WTC11 (cell line): ENCODE results near the gene TMEM81. TPM values are rescaled to one million over a fixed set of nuclear protein-coding genes. Genes with fewer than 3 reads are reported as not detected.

Source experiments
- ATAC-seq: fragments of 200-7000 bp; cut with Tn5 transposase; 2 replicates; pipeline ENCODE4 v1.10.0; 2021; ENCODE audit warnings: mild to moderate bottlenecking, moderate library complexity
- CTCF ChIA-PET: fragments of 300-600 bp; sonication (Branson Sonifier 250); formaldehyde crosslinking; loops from one replicate; lab custom pipeline; 2021; ENCODE audit warnings: antibody characterized with exemption; lab: Charles Lee
- POLR2A ChIA-PET: fragments of 350-600 bp; sonication (Branson Sonifier 250); formaldehyde crosslinking; loops from one replicate; lab custom pipeline; 2021; ENCODE audit warnings: antibody characterized with exemption; lab: Charles Lee
- DNase-seq: peaks from one replicate; pipeline ENCODE4 v3.0.0; 2021; ENCODE audit warnings: low spot score
- H3K27ac Mint-ChIP-seq: 2 replicates; pipeline ENCODE4 v1.8.0; 2021; ENCODE audit warnings: mixed read lengths
- H3K27me3 Mint-ChIP-seq: 2 replicates; pipeline ENCODE4 v1.8.0; 2021; ENCODE audit warnings: low read depth, mild to moderate bottlenecking, moderate library complexity, mixed read lengths
- H3K36me3 Mint-ChIP-seq: 2 replicates; pipeline ENCODE4 v1.8.0; 2021; ENCODE audit warnings: mixed read lengths
- H3K4me1 Mint-ChIP-seq: 2 replicates; pipeline ENCODE4 v1.8.0; 2022; ENCODE audit warnings: mixed read lengths
- H3K4me3 Mint-ChIP-seq: 2 replicates; pipeline ENCODE4 v1.8.0; 2021; ENCODE audit warnings: mild to moderate bottlenecking, moderate library complexity, mixed read lengths
- H3K9me3 Mint-ChIP-seq: 2 replicates; pipeline ENCODE4 v1.8.0; 2021; ENCODE audit warnings: mixed read lengths
- AR ChIP-seq: fragments of 250-450 bp; sonication (Bioruptor Pico); IDR thresholded peaks from 2 replicates; pipeline ENCODE4 v1.9.0; 2021; ENCODE audit warnings: mild to moderate bottlenecking
- ATF1 ChIP-seq: sonication (generic); formaldehyde crosslinking; IDR thresholded peaks from 2 replicates; pipeline ENCODE4 v1.8.1; 2023; ENCODE audit warnings: mild to moderate bottlenecking, moderate library complexity, missing genetic modification reagents
- CREM ChIP-seq: sonication (generic); formaldehyde crosslinking; IDR thresholded peaks from 2 replicates; pipeline ENCODE4 v1.8.1; 2022; ENCODE audit warnings: mild to moderate bottlenecking, missing genetic modification reagents, moderate library complexity
- E2F1 ChIP-seq: sonication (generic); formaldehyde crosslinking; IDR thresholded peaks from 2 replicates; pipeline ENCODE4 v1.8.0; 2022; ENCODE audit warnings: mild to moderate bottlenecking, missing genetic modification reagents
- E2F5 ChIP-seq: sonication (generic); formaldehyde crosslinking; IDR thresholded peaks from 2 replicates; pipeline ENCODE4 v1.8.1; 2022; ENCODE audit warnings: mild to moderate bottlenecking, moderate library complexity, missing genetic modification reagents
- ESRRA ChIP-seq: sonication (generic); formaldehyde crosslinking; IDR thresholded peaks from 2 replicates; pipeline ENCODE4 v1.8.1; 2022; ENCODE audit warnings: mild to moderate bottlenecking, missing genetic modification reagents, borderline replicate concordance
- HMGXB4 ChIP-seq: sonication (generic); formaldehyde crosslinking; IDR thresholded peaks from 2 replicates; pipeline ENCODE4 v1.8.1; 2023; ENCODE audit warnings: mild to moderate bottlenecking, moderate library complexity, missing genetic modification reagents
- MAX ChIP-seq: sonication (generic); formaldehyde crosslinking; IDR thresholded peaks from 2 replicates; pipeline ENCODE4 v1.8.0; 2022; ENCODE audit warnings: mild to moderate bottlenecking, missing genetic modification reagents
- NR1H2 ChIP-seq: sonication (generic); formaldehyde crosslinking; IDR thresholded peaks from 2 replicates; pipeline ENCODE4 v1.9.0; 2021; ENCODE audit warnings: mild to moderate bottlenecking, moderate library complexity, missing genetic modification reagents
- NR2C2 ChIP-seq: sonication (generic); formaldehyde crosslinking; IDR thresholded peaks from 2 replicates; pipeline ENCODE4 v1.8.0; 2022; ENCODE audit warnings: mild to moderate bottlenecking, missing genetic modification reagents
- OVOL2 ChIP-seq: fragments of 250-450 bp; sonication (Bioruptor Pico); IDR thresholded peaks from 2 replicates; pipeline ENCODE4 v1.9.0; 2021; ENCODE audit warnings: mild to moderate bottlenecking, borderline replicate concordance
- RORB ChIP-seq: fragments of 250-450 bp; sonication (Bioruptor Pico); IDR thresholded peaks from 2 replicates; pipeline ENCODE4 v1.9.0; 2021; ENCODE audit warnings: mild to moderate bottlenecking
- ZBTB21 ChIP-seq: sonication (generic); formaldehyde crosslinking; IDR thresholded peaks from 2 replicates; pipeline ENCODE4 v1.8.1; 2023; ENCODE audit warnings: mild to moderate bottlenecking, missing genetic modification reagents, borderline replicate concordance
- ZNF138 ChIP-seq: sonication (generic); formaldehyde crosslinking; conservative IDR thresholded peaks from 2 replicates; pipeline ENCODE4 v1.8.1; 2022; ENCODE audit warnings: mild to moderate bottlenecking, moderate library complexity, missing genetic modification reagents
- ZNF232 ChIP-seq: sonication (generic); formaldehyde crosslinking; IDR thresholded peaks from 2 replicates; pipeline ENCODE4 v1.8.0; 2022; ENCODE audit warnings: mild to moderate bottlenecking, missing genetic modification reagents
- ZNF263 ChIP-seq: sonication (generic); formaldehyde crosslinking; IDR thresholded peaks from 2 replicates; pipeline ENCODE4 v1.8.1; 2022; ENCODE audit warnings: low read depth, mild to moderate bottlenecking, moderate library complexity, missing genetic modification reagents
- ZSCAN18 ChIP-seq: fragments of 250-450 bp; sonication (Bioruptor Pico); IDR thresholded peaks from 2 replicates; pipeline ENCODE4 v2.1.2; 2022; ENCODE audit warnings: mild to moderate bottlenecking, moderate library complexity
- total RNA-seq: library from RNA; stranded (reverse); gene quantifications from 3 replicates; pipeline ENCODE4 v1.2.3, GENCODE V29; 2021

Gene TMEM81
- total RNA-seq, 1 experiment from 2014 or later = 7.5 TPM

- ChIA-PET POLR2A (no interaction called here), CTCF (interaction anchor here (1.2 to 1.8 kb wide), 3 partner anchors 8 to 80 kb away, joined by 3 to 8 read pairs (median 5); no protein-coding TSS in a partner anchor)
- Mint-ChIP-seq H3K27me3 (no peaks in the 10 kb centered on the region), H3K4me1 (0 out of 2 replicates have a peak, but pooled peaks cover 2% of the 10 kb centered on the region), H3K27ac (no peak overlapping the region), H3K4me3 (no peak overlapping the region), H3K9me3 (no peaks in the 10 kb centered on the region), H3K36me3 (no peaks in the 10 kb centered on the region)
- DNase-seq (no peak), ATAC-seq (no peak)
- TF ChIP-seq ZNF232 (CRISPR knock-in tag) (no peak), ZSCAN18 (CRISPR knock-in tag) (no peak), HMGXB4 (CRISPR knock-in tag) (no peak), MAX (CRISPR knock-in tag) (no peak), NR1H2 (no peak), E2F5 (no peak), RORB (CRISPR knock-in tag) (no peak), ZNF263 (CRISPR knock-in tag) (no peak), ATF1 (no peak), AR (no peak), ESRRA (CRISPR knock-in tag) (no peak), ZNF138 (CRISPR knock-in tag) (no peak), E2F1 (no peak), CREM (no peak), NR2C2 (CRISPR knock-in tag) (no peak), OVOL2 (CRISPR knock-in tag) (no peak)
Measured at GRCh38 chr1:205069371-205070125, 14.7 kb downstream of the TMEM81 start.

GRCh38 chr1:205068457-205069040 is 15.7 kb downstream of the TMEM81 start:
- Mint-ChIP-seq H3K4me3 (no peak overlapping the region), H3K36me3 (no peaks in the 10 kb centered on the region), H3K9me3 (no peaks in the 10 kb centered on the region), H3K27me3 (no peaks in the 10 kb centered on the region), H3K27ac (no peak overlapping the region)
- DNase-seq = no peak
- no peak for TF ChIP-seq ZBTB21 (CRISPR knock-in tag)
- TF ChIP-seq, all 79 proteins: peak for 0
- ATAC-seq = no peak
- ChIA-PET CTCF (interaction anchor here (1.8 kb wide), 1 partner anchor 79 kb away, joined by 8 read pairs; no protein-coding TSS in a partner anchor), POLR2A (no interaction called here)
- H3K4me1 Mint-ChIP-seq = 0 out of 2 replicates have a peak, but pooled peaks cover 2% of the 10 kb centered on the region
